ENCODE results near the gene ZNF689. TPM values are rescaled to one million over a fixed set of nuclear protein-coding genes. Genes with fewer than 3 reads are reported as not detected.

The ZNF689 gene
- total RNA-seq, 4 donors from 2014 or later: 9.7 to 14.7 (median 11.8) TPM

GRCh38 chr16:30585400-30586191 lies 24.6 kb downstream of the ZNF689 start, which contains the start of gene ZNF785:
Gene ZNF785, minus strand, starts transcription at chr16:30585697. Its CDS starts 86 bp downstream, at chr16:30585611.
- no peaks in the 10 kb centered on the region for H3K27me3 ChIP-seq
- peak within 1 kb of the TSS; percentile 29 to 98 (median 56) for H3K4me3 ChIP-seq (replicated peaks in 1 of 3)
- peaks cover 10 to 12% of the 10 kb centered on the region in 2 donors for H3K4me1 ChIP-seq
- peak; percentile 98 for DNase-seq
- no peaks in the 10 kb centered on the region for H3K9me3 ChIP-seq
- H3K27ac ChIP-seq: peak within 1 kb of the TSS; percentile 75 to 88 (median 87)
- peak in 1 of 6 experiments; percentile 26 for TF ChIP-seq CTCF (IDR thresholded peaks at IDR 0.05)
- peak in 1 of 2 donors; percentile 52 for TF ChIP-seq POLR2A (IDR thresholded peaks at IDR 0.05)
- 1% methylated on average over 19 to 24 of the region's 50 CpGs for WGBS, 2 donors
- H3K36me3 ChIP-seq: peaks cover 9 to 11% of the 10 kb centered on the region in 2 donors
- intact Hi-C loops (cut with DNase I): no loop called here

GRCh38 chr16:30585022-30585399 lies 25.2 kb downstream of the ZNF689 start:
- no peak for TF ChIP-seq CTCF (IDR thresholded peaks at IDR 0.05)
- TF ChIP-seq POLR2A (IDR thresholded peaks at IDR 0.05): no peak
- Histone ChIP-seq H3K9me3 (no peaks in the 10 kb centered on the region), H3K36me3 (peaks cover 9 to 11% of the 10 kb centered on the region in 2 donors), H3K4me1 (peaks cover 10 to 12% of the 10 kb centered on the region in 2 donors), H3K4me3 (replicated peaks in 1 of 3) (peak overlapping the region; percentile 23 to 98 (median 56)), H3K27me3 (no peaks in the 10 kb centered on the region), H3K27ac (peak overlapping the region; percentile 75 to 88 (median 87))
- WGBS, 2 donors: 0 to 6% methylated on average over 6 to 7 of the region's 23 CpGs
- DNase-seq: peak in 1 of 2 donors; percentile 32
- intact Hi-C loops (cut with DNase I): no loop called here

GRCh38 chr16:30582611-30583340 lies 27.4 kb downstream of the ZNF689 start:
- Histone ChIP-seq H3K4me1 (peaks cover 10 to 12% of the 10 kb centered on the region in 2 donors), H3K27ac (no peak overlapping the region), H3K4me3 (replicated peaks in 1 of 3) (no peak overlapping the region), H3K27me3 (no peaks in the 10 kb centered on the region), H3K36me3 (peaks cover 9 to 11% of the 10 kb centered on the region in 2 donors), H3K9me3 (no peaks in the 10 kb centered on the region)
- no peak for TF ChIP-seq POLR2A (IDR thresholded peaks at IDR 0.05)
- no peak for TF ChIP-seq CTCF (IDR thresholded peaks at IDR 0.05)
- intact Hi-C loops (cut with DNase I): loop anchor here (5.0 kb wide), 1 partner anchor 115 kb away; the partner anchor contains the start of gene SRCAP
- 96 to 97% methylated on average over 34 to 47 of the region's 48 CpGs for WGBS, 2 donors
- DNase-seq: no peak

- peaks cover 9 to 11% of the 10 kb centered on the region in 2 donors for H3K36me3 ChIP-seq
- 72 to 95% methylated on average over 2 to 7 of the region's 7 CpGs for WGBS, 2 donors
- H3K4me3 ChIP-seq (replicated peaks in 1 of 3): no peak overlapping the region
- H3K27ac ChIP-seq: no peak overlapping the region
- peaks cover 10 to 12% of the 10 kb centered on the region in 2 donors for H3K4me1 ChIP-seq
- no peak for TF ChIP-seq CTCF (IDR thresholded peaks at IDR 0.05)
- no peak for TF ChIP-seq POLR2A (IDR thresholded peaks at IDR 0.05)
- intact Hi-C loops (cut with DNase I): loop anchor here (5.0 kb wide), 1 partner anchor 116 kb away; the partner anchor contains the start of gene SRCAP
- no peaks in the 10 kb centered on the region for H3K9me3 ChIP-seq
- DNase-seq: no peak
- H3K27me3 ChIP-seq: no peaks in the 10 kb centered on the region
These were observed 28.7 kb downstream of the ZNF689 start for GRCh38 chr16:30581457-30581856.

All from thyroid gland (tissue), 4 donors.